ENCODE results near the gene CNOT2. TPM values are rescaled to one million over a fixed set of nuclear protein-coding genes. Genes with fewer than 3 reads are reported as not detected.

The CNOT2 gene
- total RNA-seq, 1 donor, result 153 TPM

DNA sequence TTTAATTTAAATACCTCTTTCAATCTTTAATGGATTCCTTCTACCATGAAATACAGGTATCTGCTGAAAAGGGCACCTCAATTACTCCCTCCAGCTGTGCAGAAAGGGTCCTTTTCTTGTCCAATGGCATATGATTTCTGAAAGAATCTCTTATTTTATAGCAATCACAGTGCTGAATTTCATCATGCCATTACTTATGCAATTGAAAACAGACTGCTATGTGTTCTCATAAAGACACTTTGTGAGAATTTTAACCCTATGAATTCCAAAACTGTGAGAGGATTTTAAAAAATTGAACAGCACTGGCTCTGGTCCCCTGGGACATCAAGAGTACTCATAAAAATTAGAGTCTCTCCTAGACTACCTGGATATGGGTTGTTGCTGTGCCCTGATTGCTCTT, 45.9 kb upstream of the CNOT2 start:
- H3K79me2 ChIP-seq (ENCODE audit: insufficient read depth, low read length), result no peaks in the 10 kb centered on the region
- no peaks in the 10 kb centered on the region for H3K9me3 ChIP-seq (ENCODE audit: low read depth, low read length)
- H3K4me1 ChIP-seq (ENCODE audit: insufficient read depth, low read length), result no peaks in the 10 kb centered on the region
- no peak overlapping the region for H2AFZ ChIP-seq (ENCODE audit: low read length)
- H3K36me3 ChIP-seq (ENCODE audit: insufficient read depth, low read length), result no peaks in the 10 kb centered on the region
- H3K27ac ChIP-seq (ENCODE audit: low read depth, low read length), result no peak overlapping the region
- H4K20me1 ChIP-seq (ENCODE audit: insufficient read depth, low read length), result no peaks in the 10 kb centered on the region
- no peak overlapping the region for H3K4me3 ChIP-seq (ENCODE audit: insufficient read depth, low read length)
- no peak overlapping the region for H3K4me2 ChIP-seq (ENCODE audit: insufficient read depth, low read length)
- TF ChIP-seq CTCF (IDR thresholded peaks at IDR 0.05; ENCODE audit: extremely low read depth, low read depth, low read length), result no peak
- no peak for DNase-seq (ENCODE audit: insufficient read length, low spot score, missing footprints)
- H3K27me3 ChIP-seq (ENCODE audit: insufficient read depth, low read length), result no peaks in the 10 kb centered on the region

DNA sequence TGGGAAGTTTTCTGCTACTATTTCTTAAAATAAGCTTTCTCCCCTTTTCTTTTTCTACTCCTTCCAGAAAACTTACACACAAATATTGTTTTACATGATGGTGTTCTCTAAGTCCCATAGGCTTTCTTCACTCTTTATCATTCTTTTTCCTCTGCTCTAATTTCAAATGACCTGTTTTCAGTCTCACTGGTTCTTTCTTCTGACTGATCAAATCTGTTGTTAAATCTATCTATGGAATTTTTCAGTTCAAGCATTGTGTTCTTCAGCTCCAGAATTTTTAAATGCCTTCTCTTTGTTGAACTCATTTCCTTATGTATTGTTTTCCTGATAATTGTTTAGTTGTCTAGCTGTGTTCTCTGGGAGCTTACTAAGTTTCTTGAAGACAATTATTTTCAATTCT, 29.5 kb upstream of the CNOT2 start:
- H3K4me3 ChIP-seq (ENCODE audit: insufficient read depth, low read length), result no peak overlapping the region
- peak; percentile 11 for DNase-seq (ENCODE audit: insufficient read length, low spot score, missing footprints)
- H3K9me3 ChIP-seq (ENCODE audit: low read depth, low read length), result no peaks in the 10 kb centered on the region
- no peak for TF ChIP-seq CTCF (IDR thresholded peaks at IDR 0.05; ENCODE audit: extremely low read depth, low read depth, low read length)
- H4K20me1 ChIP-seq (ENCODE audit: insufficient read depth, low read length), result no peaks in the 10 kb centered on the region
- no peak overlapping the region for H2AFZ ChIP-seq (ENCODE audit: low read length)
- H3K36me3 ChIP-seq (ENCODE audit: insufficient read depth, low read length), result no peaks in the 10 kb centered on the region
- no peak overlapping the region for H3K27ac ChIP-seq (ENCODE audit: low read depth, low read length)
- no peak overlapping the region for H3K4me2 ChIP-seq (ENCODE audit: insufficient read depth, low read length)
- H3K27me3 ChIP-seq (ENCODE audit: insufficient read depth, low read length), result no peaks in the 10 kb centered on the region
- H3K79me2 ChIP-seq (ENCODE audit: insufficient read depth, low read length), result no peaks in the 10 kb centered on the region
- no peaks in the 10 kb centered on the region for H3K4me1 ChIP-seq (ENCODE audit: insufficient read depth, low read length)

GRCh38 chr12:70214972-70215617, 28.1 kb upstream of the CNOT2 start:
- no peaks in the 10 kb centered on the region for H3K36me3 ChIP-seq (ENCODE audit: insufficient read depth, low read length)
- H3K27me3 ChIP-seq (ENCODE audit: insufficient read depth, low read length), result no peaks in the 10 kb centered on the region
- H4K20me1 ChIP-seq (ENCODE audit: insufficient read depth, low read length), result no peaks in the 10 kb centered on the region
- no peaks in the 10 kb centered on the region for H3K79me2 ChIP-seq (ENCODE audit: insufficient read depth, low read length)
- H3K4me3 ChIP-seq (ENCODE audit: insufficient read depth, low read length), result no peak overlapping the region
- no peak for DNase-seq (ENCODE audit: insufficient read length, low spot score, missing footprints)
- H3K4me2 ChIP-seq (ENCODE audit: insufficient read depth, low read length), result no peak overlapping the region
- no peaks in the 10 kb centered on the region for H3K4me1 ChIP-seq (ENCODE audit: insufficient read depth, low read length)
- no peak overlapping the region for H2AFZ ChIP-seq (ENCODE audit: low read length)
- no peak for TF ChIP-seq CTCF (IDR thresholded peaks at IDR 0.05; ENCODE audit: extremely low read depth, low read depth, low read length)
- no peaks in the 10 kb centered on the region for H3K9me3 ChIP-seq (ENCODE audit: low read depth, low read length)
- H3K27ac ChIP-seq (ENCODE audit: low read depth, low read length), result no peak overlapping the region

DNA sequence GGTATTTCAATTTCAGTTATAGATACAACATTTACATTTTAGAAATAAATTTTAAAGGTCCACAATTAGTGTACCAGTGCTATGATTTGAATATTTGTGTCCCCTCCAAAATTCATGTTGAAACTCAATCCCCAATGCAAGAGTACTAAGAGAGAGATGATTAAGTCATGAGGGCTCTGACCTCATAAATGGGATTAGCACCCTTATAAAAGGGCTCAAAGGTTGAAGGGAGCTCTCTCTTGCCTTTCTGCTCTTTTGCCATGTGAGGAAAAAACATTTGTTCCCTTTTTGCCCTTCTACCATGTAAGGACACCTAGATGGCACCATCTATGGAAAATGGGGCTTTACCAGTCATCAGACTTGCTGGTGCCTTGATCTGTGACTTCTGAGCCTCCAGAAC, 25.8 kb upstream of the CNOT2 start:
- TF ChIP-seq CTCF (IDR thresholded peaks at IDR 0.05; ENCODE audit: extremely low read depth, low read depth, low read length), result no peak
- no peaks in the 10 kb centered on the region for H3K36me3 ChIP-seq (ENCODE audit: insufficient read depth, low read length)

More for the DNA sequence above, 25.8 kb upstream of the CNOT2 start:
- Histone ChIP-seq H3K4me1 (ENCODE audit: insufficient read depth, low read length) (no peaks in the 10 kb centered on the region), H3K4me3 (ENCODE audit: insufficient read depth, low read length) (no peak overlapping the region), H3K27me3 (ENCODE audit: insufficient read depth, low read length) (no peaks in the 10 kb centered on the region), H3K4me2 (ENCODE audit: insufficient read depth, low read length) (no peak overlapping the region), H3K27ac (ENCODE audit: low read depth, low read length) (no peak overlapping the region), H2AFZ (ENCODE audit: low read length) (no peak overlapping the region), H3K79me2 (ENCODE audit: insufficient read depth, low read length) (no peaks in the 10 kb centered on the region), H3K9me3 (ENCODE audit: low read depth, low read length) (no peaks in the 10 kb centered on the region), H4K20me1 (ENCODE audit: insufficient read depth, low read length) (no peaks in the 10 kb centered on the region)
- DNase-seq (ENCODE audit: insufficient read length, low spot score, missing footprints), result no peak

Measured in osteoblast (primary cell).